NB4 (cell line): ENCODE results near the gene SEL1L3.

ENCODE experiments used
- POLR2A ChIP-seq: IDR thresholded peaks from 2 replicates; pipeline ENCODE4 v1.6.1; 2011; ENCODE audit warnings: mild to moderate bottlenecking; ENCODE audit not compliant: insufficient read length; ENCODE audit errors: extremely low read depth
- TF ChIP-seq, protein P1 (sequence below): IDR thresholded peaks from one replicate; pipeline ENCODE4 v1.5.1; 2012; ENCODE audit warnings: low read depth, low read length
- TF ChIP-seq, protein P2 (sequence below): IDR thresholded peaks from 2 replicates; pipeline ENCODE4 v1.6.1; 2011; ENCODE audit warnings: low read depth, low read length

DNA sequence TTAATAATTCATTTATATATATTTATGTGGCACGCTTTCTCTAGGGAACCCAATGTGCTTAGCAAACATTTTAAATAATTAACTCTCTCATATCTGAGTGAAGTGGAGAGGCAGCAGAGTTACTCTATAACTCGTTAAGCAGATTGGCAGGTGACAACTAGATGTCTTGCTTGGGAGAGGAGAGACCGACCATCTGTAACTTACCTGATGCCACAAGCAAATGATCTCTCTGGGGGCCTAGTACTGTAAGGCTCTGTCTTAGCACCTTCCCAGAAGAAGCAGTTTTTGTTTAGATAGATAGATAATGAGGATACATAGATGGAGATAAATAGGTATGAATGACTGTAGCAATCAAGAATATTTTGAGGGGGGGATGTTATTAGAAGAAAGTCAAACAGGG lies 11.9 kb upstream of the SEL1L3 start:
- no peak for TF ChIP-seq POLR2A
- TF ChIP-seq, protein P1, sequence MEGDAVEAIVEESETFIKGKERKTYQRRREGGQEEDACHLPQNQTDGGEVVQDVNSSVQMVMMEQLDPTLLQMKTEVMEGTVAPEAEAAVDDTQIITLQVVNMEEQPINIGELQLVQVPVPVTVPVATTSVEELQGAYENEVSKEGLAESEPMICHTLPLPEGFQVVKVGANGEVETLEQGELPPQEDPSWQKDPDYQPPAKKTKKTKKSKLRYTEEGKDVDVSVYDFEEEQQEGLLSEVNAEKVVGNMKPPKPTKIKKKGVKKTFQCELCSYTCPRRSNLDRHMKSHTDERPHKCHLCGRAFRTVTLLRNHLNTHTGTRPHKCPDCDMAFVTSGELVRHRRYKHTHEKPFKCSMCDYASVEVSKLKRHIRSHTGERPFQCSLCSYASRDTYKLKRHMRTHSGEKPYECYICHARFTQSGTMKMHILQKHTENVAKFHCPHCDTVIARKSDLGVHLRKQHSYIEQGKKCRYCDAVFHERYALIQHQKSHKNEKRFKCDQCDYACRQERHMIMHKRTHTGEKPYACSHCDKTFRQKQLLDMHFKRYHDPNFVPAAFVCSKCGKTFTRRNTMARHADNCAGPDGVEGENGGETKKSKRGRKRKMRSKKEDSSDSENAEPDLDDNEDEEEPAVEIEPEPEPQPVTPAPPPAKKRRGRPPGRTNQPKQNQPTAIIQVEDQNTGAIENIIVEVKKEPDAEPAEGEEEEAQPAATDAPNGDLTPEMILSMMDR, result no peak
- TF ChIP-seq, protein P2, sequence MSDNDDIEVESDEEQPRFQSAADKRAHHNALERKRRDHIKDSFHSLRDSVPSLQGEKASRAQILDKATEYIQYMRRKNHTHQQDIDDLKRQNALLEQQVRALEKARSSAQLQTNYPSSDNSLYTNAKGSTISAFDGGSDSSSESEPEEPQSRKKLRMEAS, result no peak
